ENCODE measurements around the gene BEGAIN. TPM values are rescaled to one million over a fixed set of nuclear protein-coding genes. Genes with fewer than 3 reads are reported as not detected.

The BEGAIN gene
- total and polyA plus RNA-seq, 5 experiments from 2014 or later: 0.25 to 1.5 (median 0.84) TPM; not detected in 1

DNA sequence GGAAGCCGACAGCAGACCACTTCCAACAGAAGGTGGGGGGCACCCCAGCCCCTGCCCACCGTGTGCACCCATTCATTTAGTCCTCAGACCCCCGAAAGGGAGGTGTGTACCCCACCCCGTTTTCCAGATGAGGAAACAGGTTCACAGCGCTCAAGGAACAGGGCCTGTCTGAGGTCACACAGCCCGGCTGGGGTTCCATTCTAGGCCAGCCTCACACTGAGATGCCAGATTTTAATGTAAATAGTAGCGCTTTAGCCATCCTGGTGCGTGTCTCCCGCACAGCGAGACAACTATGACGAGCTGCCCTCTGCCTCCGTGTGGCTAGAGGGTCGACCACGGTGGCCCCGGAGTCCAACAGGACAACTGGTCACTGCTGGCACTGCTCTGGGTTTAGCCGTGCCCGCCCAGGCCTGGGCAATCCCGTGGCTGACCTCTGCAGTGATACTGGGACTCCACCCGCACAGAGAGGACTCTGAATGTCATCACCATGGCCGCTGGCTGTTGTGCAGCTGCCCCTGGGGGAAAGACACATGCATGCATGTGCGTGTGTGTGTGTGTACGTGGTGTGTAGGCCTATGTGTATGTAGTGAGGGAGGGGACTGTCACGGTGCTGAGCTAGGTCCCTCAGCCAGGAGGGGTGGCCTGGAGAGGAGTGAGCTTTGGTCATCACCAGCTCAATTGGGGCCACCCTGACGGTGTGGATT lies 31.6 kb downstream of the BEGAIN start:
- no peak overlapping the region for H3K4me3 Mint-ChIP-seq
- no peaks in the 10 kb centered on the region for H3K36me3 Mint-ChIP-seq
- DNase-seq (no peak), ATAC-seq (no peak)
- POLR2A ChIA-PET: no interaction called here
- H3K27ac Mint-ChIP-seq: no peak overlapping the region
- peaks cover 0 to 11% (median 8%) of the 10 kb centered on the region in 4 donors for H3K4me1 Mint-ChIP-seq
- peaks cover 0 to 3% (median 0%) of the 10 kb centered on the region in 5 donors for H3K27me3 Mint-ChIP-seq
- no peaks in the 10 kb centered on the region for H3K9me3 Mint-ChIP-seq

DNA sequence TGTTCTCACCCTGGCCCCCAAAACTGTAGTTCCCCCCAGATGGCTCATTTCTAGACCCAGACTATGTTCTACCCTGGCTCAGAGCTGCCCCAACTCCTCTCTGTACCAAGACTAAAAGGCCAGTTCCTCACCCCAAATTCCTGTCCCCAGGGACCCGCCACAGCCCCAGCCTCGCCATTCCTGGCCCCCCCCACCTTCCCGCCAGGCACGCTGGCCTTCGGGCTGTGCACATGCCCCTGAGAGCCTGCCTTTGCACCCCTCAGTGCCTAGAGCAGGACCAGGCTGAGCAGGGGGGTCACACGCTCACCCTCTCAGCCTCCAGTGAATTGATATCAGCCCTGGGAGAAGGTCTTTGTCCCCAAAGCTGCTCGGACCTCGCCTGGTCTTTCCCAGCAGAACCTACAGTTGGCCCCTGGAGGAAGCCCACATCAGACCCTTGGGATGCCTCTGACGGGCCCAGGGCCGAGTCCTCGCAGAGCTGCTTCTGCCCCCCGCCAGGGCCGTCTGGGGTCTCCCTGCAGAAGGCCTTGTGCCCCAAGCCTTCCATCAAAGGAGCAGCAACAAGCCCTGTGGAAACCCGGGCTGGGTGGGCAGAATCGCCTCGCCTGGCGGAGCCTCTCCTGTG lies 32.4 kb downstream of the BEGAIN start:
- H3K4me3 Mint-ChIP-seq: no peak overlapping the region
- H3K27ac Mint-ChIP-seq: peak overlapping the region in 1 of 10 donors; percentile 9
- no peak for ATAC-seq
- H3K36me3 Mint-ChIP-seq: no peaks in the 10 kb centered on the region
- no peak for DNase-seq
- no peaks in the 10 kb centered on the region for H3K9me3 Mint-ChIP-seq
- peaks cover 0 to 11% (median 8%) of the 10 kb centered on the region in 4 donors for H3K4me1 Mint-ChIP-seq
- POLR2A ChIA-PET: no interaction called here
- peaks cover 0 to 3% (median 0%) of the 10 kb centered on the region in 5 donors for H3K27me3 Mint-ChIP-seq

DNA sequence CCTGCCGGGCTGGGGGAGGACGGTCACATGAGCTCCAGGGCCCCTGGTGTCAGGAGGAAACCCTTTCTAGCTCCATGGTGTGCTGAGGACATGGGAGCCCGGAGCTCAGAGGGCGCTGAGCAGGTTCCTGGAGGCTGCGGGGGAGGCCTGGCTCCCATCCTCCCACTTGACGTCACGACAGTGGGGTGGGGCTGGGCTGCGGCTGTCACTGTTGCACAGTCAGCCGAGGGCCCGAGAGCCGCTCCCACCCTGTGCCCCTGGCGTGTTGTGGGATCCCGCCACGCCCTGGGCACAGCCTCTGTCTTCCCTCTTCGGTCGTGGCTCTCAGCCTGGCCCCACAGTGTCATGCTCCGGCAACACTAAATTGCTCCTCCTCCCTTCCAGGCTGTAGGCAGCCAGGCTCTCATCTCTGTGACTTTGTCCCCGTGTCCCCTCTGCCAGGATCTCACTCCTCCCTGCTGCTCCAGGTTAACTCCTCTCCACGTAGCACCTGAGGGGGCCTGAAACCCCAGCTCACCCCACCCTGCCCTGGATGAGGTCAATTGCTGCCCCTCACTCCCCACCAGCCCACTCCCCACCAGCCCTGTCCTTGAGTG lies 33.0 kb downstream of the BEGAIN start:
- Mint-ChIP-seq H3K4me1 (peaks cover 3 to 15% (median 9%) of the 10 kb centered on the region in 4 donors), H3K9me3 (no peaks in the 10 kb centered on the region), H3K27ac (peak overlapping the region in 1 of 10 donors; percentile 19), H3K27me3 (peaks cover 0 to 3% (median 0%) of the 10 kb centered on the region in 5 donors), H3K36me3 (no peaks in the 10 kb centered on the region), H3K4me3 (no peak overlapping the region)
- ATAC-seq (peak; percentile 36 to 37), DNase-seq (peak in 1 of 10 donors; percentile 11)
- POLR2A ChIA-PET: no interaction called here

DNA sequence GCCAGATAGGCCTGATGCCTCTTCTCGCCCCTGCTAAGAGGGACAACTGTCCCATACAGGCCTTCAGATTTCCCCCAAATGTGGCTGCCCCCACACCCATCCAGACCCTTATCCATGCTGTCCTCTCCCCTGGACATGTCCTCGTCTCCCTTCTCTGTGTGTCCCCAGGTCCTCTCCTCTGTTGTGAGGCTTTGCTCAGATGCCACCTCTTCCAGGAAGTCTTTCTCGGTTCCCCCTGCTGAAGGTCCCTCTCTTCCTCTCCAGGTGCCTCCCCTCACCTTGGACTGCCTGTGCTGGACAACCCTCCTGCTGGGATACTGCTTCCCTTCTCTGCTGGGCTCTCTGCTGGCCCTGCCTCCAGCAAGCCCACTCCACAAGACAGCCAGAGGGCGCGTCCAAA lies 33.7 kb downstream of the BEGAIN start:
- Mint-ChIP-seq H3K36me3 (no peaks in the 10 kb centered on the region), H3K4me3 (no peak overlapping the region), H3K9me3 (no peaks in the 10 kb centered on the region), H3K27ac (peak overlapping the region in 2 of 10 donors; percentile 24 to 36), H3K27me3 (peaks cover 0 to 3% (median 0%) of the 10 kb centered on the region in 5 donors), H3K4me1 (peaks cover 9 to 22% (median 11%) of the 10 kb centered on the region in 4 donors)
- DNase-seq (no peak), ATAC-seq (no peak)
- POLR2A ChIA-PET: no interaction called here

DNA sequence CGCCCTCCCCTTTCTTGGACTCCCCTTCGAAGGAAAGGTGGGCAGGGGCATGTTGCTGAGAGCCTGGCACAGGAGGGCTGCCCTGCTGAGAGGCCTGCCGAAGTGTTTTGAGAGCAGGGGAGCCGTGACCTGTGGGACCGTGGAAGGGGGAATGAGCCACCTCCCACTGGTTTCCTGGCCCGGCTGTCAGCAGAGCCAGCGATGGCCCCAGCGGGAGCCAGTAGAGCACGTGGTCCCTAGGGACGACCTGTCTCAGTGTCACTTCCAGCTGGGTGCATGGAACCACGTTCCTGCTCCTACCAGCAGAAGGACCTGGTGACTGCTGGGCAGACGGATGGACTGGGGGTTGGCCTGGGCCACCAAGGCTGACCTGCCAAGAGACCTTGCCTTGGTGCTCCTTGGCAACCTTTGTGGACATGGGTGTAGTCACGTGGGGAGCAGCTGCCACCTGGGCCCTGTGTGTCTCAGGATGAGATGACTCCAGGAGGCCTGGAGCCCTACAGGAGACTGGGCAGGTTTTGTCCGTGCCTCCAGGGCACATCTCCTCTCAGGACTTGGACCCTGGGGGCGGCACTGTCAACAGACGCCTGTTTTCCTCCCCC lies 34.6 kb downstream of the BEGAIN start:
- no peaks in the 10 kb centered on the region for H3K27me3 Mint-ChIP-seq
- peaks cover 7 to 21% (median 18%) of the 10 kb centered on the region in 4 donors for H3K4me1 Mint-ChIP-seq
- no peak for DNase-seq
- no peaks in the 10 kb centered on the region for H3K9me3 Mint-ChIP-seq
- H3K27ac Mint-ChIP-seq: peak overlapping the region in 1 of 10 donors; percentile 65
- no peak overlapping the region for H3K4me3 Mint-ChIP-seq
- no peaks in the 10 kb centered on the region for H3K36me3 Mint-ChIP-seq
- POLR2A ChIA-PET: no interaction called here
- ATAC-seq: no peak

DNA sequence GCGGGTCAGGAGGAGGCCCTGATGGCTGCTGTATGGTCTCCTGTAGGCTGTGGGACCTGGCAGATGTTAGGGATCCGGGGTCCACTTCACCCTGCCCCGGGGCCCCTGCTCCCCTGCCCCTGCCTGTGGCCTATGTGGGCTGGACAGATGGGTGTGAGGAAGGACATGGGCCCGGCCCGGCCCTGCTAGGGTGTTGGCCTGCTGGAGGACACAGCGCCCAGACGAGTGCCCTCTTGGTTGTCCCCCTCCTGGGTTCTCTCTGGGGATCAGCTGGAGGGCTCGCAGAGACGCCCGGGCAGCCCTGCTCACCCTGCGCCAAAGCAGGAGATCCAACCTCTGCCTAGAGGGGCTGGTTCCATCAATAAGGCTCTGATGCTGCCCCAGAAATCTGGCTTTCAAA lies 36.2 kb downstream of the BEGAIN start:
- Mint-ChIP-seq H3K9me3 (no peaks in the 10 kb centered on the region), H3K4me3 (no peak overlapping the region), H3K4me1 (peaks cover 10 to 31% (median 27%) of the 10 kb centered on the region in 4 donors), H3K27me3 (no peaks in the 10 kb centered on the region), H3K36me3 (no peaks in the 10 kb centered on the region), H3K27ac (peak overlapping the region in 1 of 10 donors; percentile 33)
- ATAC-seq: no peak
- POLR2A ChIA-PET: no interaction called here
- DNase-seq: no peak

DNA sequence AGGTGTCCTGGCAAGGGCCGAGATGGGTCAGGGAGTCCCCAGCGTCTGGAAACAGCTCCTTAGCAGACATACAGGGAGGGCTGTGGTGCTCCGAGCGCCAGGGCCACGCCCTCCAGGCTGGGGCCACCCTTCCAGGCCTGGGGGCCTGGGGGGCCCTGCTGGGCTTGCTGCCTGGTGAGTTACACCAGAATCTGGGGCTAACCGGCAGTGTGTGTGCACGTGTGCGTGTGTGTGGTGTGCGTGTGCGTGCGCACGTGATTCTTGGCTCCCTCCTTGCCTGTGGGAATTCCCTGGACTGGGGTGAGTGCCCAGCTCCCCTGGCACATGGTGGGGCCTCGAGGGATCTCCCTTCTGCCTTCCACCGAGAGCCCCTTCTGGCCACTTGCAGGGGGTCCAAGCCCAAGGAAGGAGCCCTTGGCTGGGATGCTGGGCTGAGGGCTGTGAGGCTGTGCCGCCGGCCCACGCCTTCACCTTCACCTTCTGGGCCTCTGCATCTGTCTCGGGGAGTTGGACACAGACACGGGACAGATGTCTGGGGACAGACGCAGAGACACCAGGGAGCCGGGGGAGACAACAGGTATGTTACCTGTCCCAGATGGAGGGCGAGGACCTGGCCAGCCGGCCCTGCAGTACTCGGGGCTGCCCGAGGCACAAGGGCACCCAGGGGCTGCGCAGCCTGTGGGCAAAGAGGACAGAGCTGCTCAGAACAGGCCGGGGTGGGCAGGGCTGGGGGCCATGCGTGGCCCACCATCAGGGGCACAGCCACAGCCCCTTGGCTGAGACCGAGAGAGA lies 37.2 kb downstream of the BEGAIN start:
- POLR2A ChIA-PET: interaction anchor here (1.1 kb wide), 1 partner anchor 9 kb away, joined by 3 read pairs; no protein-coding TSS in a partner anchor

DNA sequence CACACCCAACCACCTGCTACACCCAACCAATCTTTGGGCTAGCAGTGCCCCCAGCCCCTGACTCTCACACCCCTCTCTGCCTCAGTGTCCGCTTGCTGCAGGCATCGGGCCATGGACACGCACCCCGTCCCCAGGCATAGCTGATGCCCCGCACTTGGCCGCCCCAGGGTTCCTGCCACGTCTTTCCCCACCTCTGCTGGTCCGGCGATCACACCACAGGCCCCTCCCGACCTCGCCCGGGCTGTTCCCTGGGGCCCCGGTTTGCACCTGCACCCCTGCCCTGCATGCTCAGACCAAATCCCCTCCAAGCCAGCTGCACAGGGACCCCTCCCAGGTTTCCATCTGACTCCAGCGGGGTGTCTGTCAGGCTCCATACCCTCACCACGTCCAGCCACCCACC lies 38.3 kb downstream of the BEGAIN start:
- no peaks in the 10 kb centered on the region for H3K36me3 Mint-ChIP-seq
- peak overlapping the region in 6 of 10 donors; percentile 46 to 95 (median 80) for H3K27ac Mint-ChIP-seq
- peak overlapping the region in 3 of 10 donors; percentile 34 to 78 (median 41) for H3K4me3 Mint-ChIP-seq
- H3K4me1 Mint-ChIP-seq: peaks cover 10 to 33% (median 31%) of the 10 kb centered on the region in 4 donors
- ATAC-seq (no peak), DNase-seq (no peak)
- H3K9me3 Mint-ChIP-seq: no peaks in the 10 kb centered on the region
- no peaks in the 10 kb centered on the region for H3K27me3 Mint-ChIP-seq
- POLR2A ChIA-PET: interaction anchor here (1.1 to 3.4 kb wide), 4 partner anchors 10 to 96 kb away, joined by 3 to 17 read pairs (median 5); no protein-coding TSS in a partner anchor

More for the DNA sequence above, 37.2 kb downstream of the BEGAIN start:
- H3K27me3 Mint-ChIP-seq: no peaks in the 10 kb centered on the region
- peaks cover 10 to 35% (median 32%) of the 10 kb centered on the region in 4 donors for H3K4me1 Mint-ChIP-seq
- H3K4me3 Mint-ChIP-seq: peak overlapping the region in 1 of 10 donors; percentile 78
- H3K9me3 Mint-ChIP-seq: no peaks in the 10 kb centered on the region
- H3K36me3 Mint-ChIP-seq: no peaks in the 10 kb centered on the region
- DNase-seq (no peak), ATAC-seq (no peak)
- no peak overlapping the region for H3K27ac Mint-ChIP-seq

DNA sequence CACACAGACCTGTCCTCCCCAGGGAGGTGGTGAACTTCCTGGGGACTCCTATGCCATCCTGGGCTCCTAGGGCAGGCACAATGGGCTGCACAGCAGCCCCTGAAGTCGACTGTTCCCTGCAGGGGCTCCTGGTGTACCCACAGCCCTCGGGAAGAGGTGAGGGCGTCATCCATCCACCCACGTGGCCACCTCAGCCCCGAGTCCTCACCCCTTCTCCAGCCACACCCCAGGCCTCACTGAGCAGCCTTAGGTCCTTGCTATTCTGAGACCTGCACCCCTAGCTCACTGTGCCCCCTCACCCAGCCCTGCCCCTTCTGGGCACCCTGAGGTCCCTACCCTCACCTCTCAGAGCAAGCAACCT lies 38.9 kb downstream of the BEGAIN start:
- POLR2A ChIA-PET: interaction anchor here (1.1 to 3.4 kb wide), 6 partner anchors 11 to 96 kb away, joined by 3 to 17 read pairs (median 5); no protein-coding TSS in a partner anchor
- no peaks in the 10 kb centered on the region for H3K9me3 Mint-ChIP-seq
- H3K4me3 Mint-ChIP-seq: peak overlapping the region in 8 of 10 donors; percentile 66 to 89 (median 87)
- DNase-seq (no peak), ATAC-seq (no peak)
- H3K4me1 Mint-ChIP-seq: peaks cover 10 to 33% (median 31%) of the 10 kb centered on the region in 4 donors
- no peaks in the 10 kb centered on the region for H3K27me3 Mint-ChIP-seq
- H3K36me3 Mint-ChIP-seq: no peaks in the 10 kb centered on the region
- H3K27ac Mint-ChIP-seq: peak overlapping the region in 9 of 10 donors; percentile 57 to 97 (median 95)

DNA sequence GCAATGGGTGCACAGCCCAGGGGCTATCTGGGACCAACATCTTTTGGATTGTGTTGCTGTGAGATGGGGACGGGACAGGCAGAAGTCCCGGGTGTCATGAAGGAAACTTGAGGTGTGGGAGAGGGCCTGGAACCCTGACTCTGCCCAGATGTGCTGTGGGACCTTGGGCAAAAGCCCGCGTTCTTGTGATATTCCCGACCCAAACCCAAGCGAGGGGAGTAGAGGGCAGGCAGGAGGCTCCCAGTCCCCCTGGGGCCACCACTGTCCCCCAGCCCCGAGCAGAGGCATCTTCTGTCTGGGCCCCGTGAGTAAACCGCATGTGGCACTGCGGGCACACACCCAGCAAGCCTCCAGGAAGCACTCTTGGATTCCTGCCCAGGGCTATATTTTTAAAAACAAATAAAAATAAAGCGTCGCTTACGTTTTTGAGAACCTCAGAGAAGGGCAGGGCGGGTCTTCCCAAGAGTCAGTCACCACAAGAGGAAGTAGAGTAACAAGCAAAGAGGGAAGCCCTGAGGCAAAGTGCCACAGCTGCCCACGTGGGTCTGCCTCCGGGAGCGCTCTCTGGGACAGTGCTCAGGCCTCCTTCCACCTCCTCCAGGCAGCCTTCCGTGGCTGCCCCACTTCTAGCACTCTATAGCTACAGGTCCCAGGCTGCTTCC lies 39.5 kb downstream of the BEGAIN start:
- POLR2A ChIA-PET: interaction anchor here (1.1 to 3.4 kb wide), 7 partner anchors 10 to 97 kb away, joined by 3 to 17 read pairs (median 6); no protein-coding TSS in a partner anchor
- H3K27me3 Mint-ChIP-seq: no peaks in the 10 kb centered on the region

DNA sequence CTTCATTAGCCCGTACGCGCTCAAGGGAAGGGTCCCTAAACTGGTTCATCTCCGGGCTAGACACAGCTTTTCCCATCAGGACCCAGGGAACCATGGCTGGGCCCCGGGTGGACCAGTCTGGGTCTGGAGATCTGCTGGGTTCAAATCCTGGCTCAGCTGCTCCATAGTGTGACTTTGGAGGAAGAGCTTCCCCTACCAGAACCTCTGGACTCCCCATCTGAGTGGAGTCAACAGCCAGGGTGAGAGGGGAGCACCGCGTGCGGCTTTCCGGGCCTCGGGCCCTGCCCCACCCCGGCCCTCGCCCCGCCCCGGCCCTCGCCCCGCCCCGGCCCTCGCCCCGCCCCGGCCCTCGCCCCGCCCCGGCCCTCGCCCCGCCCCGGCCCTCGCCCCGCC lies 41.2 kb downstream of the BEGAIN start:
- Mint-ChIP-seq H3K27ac (peak overlapping the region in 9 of 10 donors; percentile 53 to 89 (median 79)), H3K27me3 (no peaks in the 10 kb centered on the region), H3K9me3 (no peaks in the 10 kb centered on the region), H3K4me3 (peak overlapping the region; percentile 18 to 78 (median 47)), H3K36me3 (no peaks in the 10 kb centered on the region), H3K4me1 (peaks cover 14 to 33% (median 31%) of the 10 kb centered on the region in 4 donors)
- POLR2A ChIA-PET: interaction anchor here (0.6 to 3.4 kb wide), 14 partner anchors 19 to 1772 kb away, joined by 3 to 17 read pairs (median 4); a partner anchor contains a TSS
- peak in 1 of 2 donors; percentile 37 for ATAC-seq
- DNase-seq: peak in 2 of 10 donors; percentile 33 to 54

More for the DNA sequence above, 39.5 kb downstream of the BEGAIN start:
- Mint-ChIP-seq H3K4me1 (peaks cover 10 to 33% (median 31%) of the 10 kb centered on the region in 4 donors), H3K9me3 (no peaks in the 10 kb centered on the region), H3K36me3 (no peaks in the 10 kb centered on the region), H3K27ac (peak overlapping the region; percentile 36 to 97 (median 93)), H3K4me3 (peak overlapping the region; percentile 66 to 89 (median 85))
- DNase-seq: peak; percentile 19 to 89 (median 52)
- peak; percentile 63 to 73 for ATAC-seq
